NCI-H774 (cell line): Measurements from ENCODE around the gene MT3.

Source experiments
- DNase-seq: peaks from one replicate; lab custom pipeline; 2025; lab: John Stamatoyannopoulos, UW

MT3 gene

GRCh38 chr16:56589141-56590039 lies at the start of gene MT3:
MT3 (plus strand) TSS chr16:56589528; CDS start chr16:56589591, 63 bp downstream.
- peak; percentile 29 for DNase-seq

- DNase-seq: no peak
These were observed 49.7 kb upstream of the MT3 start for GRCh38 chr16:56539656-56540055.

DNA sequence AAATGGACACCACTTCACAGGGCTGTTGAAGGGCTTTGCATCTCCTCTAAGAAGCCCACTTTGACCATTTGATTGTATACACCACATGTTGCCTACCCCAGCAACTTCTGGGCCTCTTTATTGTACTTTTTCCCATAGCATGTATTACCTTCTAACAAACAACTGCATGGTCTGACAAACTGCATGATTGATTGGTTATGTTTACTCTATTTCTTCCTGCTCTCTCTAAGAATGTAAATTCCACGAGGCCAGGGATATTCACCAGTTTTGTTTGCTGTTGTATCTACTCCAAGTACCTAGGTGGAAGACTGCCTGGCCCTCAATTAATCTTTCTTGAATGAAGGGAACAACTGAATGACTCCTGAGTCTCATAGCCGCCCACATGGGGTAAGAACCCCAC lies 47.3 kb upstream of the MT3 start:
- no peak for DNase-seq

DNA sequence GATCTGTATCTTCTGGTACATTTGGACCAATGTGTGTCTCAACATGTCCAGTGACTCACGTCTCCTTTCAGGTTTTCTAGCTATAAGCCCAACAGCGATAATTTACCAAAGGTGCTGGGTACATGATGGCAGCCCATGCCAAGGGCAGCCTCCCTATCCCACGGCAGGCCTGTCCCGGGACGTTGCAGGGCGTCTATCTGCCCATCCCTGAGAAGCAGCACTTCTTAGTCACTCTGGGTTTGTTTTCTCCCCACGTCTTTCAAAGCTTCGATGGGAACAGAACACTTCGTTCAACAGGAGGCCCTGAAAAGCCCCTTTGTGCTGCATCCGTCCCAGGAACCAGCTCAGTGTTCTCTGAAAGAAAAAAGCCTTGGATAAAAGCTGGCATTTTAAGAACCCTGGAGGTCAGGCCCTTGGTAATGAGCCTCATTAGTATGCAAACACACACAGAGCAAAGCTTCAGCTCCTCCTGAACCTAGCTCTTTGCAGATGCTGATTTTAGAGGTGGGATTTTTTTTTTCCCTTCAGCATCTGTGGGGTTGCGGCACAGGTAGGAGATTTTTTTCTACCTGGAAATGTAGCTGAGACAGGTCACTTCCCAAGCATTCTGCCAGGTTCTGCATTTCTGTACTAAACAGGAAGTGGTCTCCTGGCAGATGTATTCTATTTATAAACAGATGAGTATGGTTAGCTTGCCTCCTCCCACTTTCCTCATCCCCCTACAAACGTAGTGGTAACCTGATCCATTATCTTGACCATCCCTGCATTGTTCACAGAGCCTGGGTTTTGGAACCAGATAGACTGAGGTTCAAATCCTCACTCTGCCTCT lies 42.0 kb upstream of the MT3 start:
- DNase-seq: no peak

DNA sequence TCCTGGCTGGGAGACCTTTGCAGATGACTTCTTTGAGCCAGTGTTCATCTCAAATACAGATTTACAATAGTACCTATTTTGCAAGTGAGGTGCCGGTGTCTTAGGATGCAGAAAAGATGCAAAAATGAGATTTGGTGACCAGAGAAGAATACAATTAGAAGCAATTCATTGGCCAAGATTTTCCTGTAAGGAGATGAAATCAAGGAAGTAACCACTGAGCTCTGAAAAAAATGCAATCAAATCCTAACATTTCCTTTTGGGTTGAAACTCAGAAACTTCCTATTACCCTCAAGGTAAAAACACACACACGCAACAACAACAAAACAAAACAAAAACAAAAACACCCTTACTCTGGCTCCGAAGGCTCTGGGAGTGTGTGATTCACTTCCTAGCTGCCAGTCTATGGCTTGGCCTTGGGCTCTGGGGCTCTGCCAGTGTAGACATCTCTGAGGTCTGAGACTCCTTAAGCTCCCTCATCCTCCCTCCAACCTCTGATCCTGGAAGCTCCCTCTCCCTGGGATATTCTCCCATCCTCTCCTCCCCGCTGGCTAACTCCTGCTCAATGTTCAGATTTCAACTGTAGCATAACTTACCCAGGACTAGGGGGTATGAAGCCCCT lies 41.3 kb upstream of the MT3 start:
- DNase-seq: no peak

GRCh38 chr16:56549161-56549560 lies 40.2 kb upstream of the MT3 start:
- DNase-seq: no peak

DNA sequence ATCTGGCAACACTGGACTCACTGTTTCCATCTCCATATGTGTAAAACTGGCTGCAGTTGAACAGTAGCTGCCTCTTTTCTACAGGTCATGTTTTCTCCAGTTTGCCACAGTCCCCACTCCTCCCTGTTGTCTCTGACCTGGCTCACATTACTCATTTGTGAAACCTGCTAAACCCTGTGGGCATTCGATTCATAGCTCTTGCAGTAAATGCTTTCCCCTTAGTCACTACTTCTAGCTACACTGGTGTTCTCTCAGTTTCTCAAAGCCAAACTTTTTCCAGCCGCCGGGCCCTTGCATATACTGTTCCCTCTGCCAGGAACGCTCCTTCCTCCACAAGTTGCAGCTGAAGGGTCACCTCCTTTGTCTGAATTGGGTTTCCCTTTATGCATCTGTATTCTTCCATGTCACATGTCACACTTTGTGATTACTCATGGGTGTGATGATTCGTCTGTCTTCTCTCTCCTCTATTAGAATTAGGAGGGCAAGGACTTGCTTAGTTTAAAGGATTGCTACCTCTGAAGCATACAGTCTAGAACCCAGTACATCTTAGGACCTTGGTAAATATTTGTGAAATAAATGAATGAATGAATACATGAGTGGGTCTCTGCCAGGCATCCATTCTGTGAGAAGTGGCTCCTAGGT lies 39.5 kb upstream of the MT3 start:
- no peak for DNase-seq

DNA sequence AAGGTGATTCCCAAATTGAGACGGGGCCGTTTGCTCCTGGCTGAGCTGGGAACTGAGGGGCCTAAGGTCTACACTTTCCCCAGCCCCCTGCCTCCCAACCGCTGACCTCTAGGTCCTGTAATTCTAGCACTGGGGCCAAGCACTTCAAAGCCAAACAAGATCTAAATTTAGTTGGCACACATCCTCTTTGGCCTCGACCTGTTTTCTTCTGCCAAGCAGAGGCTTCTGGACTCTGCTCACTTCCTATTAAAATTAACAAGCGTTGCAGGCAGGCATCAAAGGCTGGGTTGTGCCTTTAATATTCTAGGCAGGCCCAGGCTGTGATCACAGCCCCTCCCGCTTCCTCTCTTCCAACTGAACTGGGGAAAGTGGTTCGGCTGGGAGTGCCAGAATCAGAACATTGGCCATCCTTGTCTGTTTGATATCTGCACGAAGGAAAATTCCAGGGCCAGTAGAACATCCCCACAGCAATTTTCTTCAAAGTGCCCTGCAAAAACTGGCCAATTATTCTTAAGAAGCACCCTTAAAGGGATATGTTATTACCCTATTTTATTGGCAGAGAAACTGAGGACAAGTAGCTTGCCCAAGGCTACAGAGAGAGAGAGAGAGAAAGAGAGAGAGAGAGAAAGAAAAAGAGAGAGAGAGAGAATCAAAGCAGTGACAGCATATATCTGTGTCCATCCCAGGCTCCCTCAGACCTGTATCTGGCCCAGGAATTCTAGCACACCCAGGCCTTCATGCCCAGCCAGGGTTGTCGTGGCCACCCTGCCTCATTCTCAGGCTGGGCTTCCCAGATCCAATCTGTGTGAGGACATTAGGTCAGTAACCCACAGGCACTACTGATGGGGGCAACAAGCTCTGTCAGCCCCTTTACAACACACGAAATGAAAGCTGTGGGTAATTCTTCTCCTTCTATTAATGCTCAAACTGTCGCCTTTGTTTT lies 37.3 kb upstream of the MT3 start:
- no peak for DNase-seq

DNA sequence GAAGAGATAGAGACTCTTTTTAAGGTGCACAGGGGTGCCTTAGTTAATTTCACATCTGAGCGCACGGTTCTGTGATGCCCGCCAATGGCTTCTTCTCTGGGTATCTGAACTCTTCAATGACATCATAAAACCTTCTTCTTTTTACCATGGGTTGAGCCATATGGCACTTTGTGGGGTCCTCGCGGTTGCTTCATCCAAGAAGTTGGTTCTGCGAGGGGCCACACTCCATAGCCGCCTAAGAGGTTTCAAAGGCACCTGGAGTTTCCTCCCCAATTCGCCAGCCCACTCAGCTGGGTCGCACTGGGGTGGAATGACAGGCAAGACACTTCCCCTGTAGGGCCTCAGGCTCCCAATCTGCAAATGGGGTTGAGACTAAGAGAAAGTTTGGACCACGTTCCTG lies 34.9 kb upstream of the MT3 start:
- DNase-seq: no peak

GRCh38 chr16:56558024-56558747 lies 31.1 kb upstream of the MT3 start:
- no peak for DNase-seq

- DNase-seq: no peak
These were observed 30.2 kb upstream of the MT3 start for GRCh38 chr16:56559109-56559508.

DNA sequence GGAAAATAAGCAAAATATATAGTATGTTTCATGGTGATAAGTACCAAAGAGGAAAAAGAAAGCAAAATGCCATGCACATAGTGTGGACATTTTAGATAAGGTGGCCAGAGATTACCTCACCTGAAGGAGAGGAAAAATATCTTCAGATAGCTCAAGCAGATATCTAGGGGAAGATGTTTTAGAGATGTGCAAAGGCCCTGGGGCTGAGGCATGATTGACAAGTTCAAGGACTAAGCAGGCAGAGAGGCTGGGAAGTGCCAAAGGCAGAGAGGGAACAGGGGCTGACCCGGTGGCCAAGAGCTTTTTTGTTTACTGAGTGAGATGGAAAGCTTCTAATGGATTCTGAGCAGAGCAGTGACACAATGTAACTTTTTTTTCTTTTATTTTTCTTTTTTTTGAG lies 28.9 kb upstream of the MT3 start:
- DNase-seq: no peak

- no peak for DNase-seq
These were observed 28.2 kb upstream of the MT3 start for GRCh38 chr16:56561126-56561525.

GRCh38 chr16:56564793-56565477 lies 24.4 kb upstream of the MT3 start, which contains the start of gene MT4:
MT4 (plus strand) TSS chr16:56565073; CDS start chr16:56565129, 56 bp downstream.
- no peak for DNase-seq

DNA sequence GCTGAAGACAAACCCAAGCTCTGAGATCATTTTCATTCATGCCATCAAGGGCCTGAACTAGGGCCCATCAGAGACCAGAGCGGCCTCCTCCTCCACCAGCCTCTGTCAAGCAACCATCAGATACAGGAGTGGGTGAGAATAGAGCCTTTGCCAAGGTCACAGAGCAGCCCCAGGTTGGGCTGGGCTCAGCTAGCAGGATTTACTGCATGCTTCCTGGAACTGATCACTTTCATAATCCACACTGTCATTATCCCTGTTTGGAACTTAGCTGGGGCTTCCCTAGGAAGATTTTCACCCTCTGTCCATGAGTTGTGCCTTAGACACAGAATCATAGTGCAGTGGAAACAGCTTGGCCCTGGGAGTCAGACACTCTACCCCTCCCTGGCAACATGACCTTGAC lies 19.4 kb upstream of the MT3 start:
- DNase-seq: no peak

DNA sequence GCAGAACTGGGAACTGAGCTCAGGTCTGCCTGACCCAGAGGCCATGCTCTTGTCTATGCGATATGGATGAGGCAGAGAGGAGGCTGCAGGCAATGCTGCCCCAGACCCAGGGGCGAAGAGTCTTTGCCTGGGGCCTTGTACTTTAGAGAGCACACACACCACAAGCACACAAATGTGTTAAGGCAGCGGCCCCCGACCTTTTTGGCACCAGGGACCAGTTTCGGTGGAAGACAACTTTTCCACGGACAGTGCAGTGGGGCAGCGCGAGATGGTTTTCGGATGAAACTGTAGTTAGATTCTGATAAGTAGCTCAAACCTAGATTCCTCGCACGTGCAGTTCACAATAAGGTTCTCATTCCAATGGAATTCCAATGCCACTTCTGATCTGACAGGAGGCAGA lies 17.8 kb upstream of the MT3 start:
- no peak for DNase-seq

DNA sequence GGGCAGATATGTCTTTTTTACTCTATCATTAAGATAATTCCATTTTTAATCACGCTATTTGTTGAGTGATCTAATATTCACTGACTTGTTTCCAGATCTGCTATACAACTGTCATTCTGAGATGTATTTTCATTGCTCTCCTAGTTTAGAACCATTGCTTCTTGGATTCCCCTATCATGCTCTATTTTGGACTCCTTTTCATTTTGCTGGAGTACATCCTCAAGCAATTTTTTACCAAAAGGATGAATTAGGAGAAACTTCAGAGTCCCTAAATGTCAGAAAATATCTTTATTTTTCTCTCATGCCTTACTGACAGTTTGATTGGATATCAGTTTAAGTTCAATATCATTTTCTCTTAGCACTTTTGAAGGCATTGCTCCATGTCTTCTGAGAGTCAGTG lies 14.7 kb upstream of the MT3 start:
- DNase-seq: no peak

GRCh38 chr16:56576585-56577299 lies 12.6 kb upstream of the MT3 start:
- peak; percentile 76 for DNase-seq

DNA sequence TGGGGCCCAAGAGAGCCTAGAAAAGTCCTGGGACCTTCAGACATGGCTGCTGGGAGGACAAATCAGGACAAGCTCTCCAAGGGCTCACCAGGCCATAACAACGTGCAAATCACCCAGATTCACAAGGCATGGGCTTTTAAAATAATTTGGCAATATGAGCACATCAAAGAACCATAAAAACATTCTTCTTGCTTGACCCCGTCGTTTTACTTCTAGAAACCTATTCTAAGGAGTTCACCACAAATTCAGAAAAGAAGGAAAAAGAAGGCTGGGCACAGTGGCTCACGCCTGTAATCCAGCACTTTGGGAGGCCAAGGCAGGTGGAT lies 12.1 kb upstream of the MT3 start:
- no peak for DNase-seq
